Ectodermal cell (in vitro differentiated cells): ENCODE measurements around the gene RPS6KC1.
"Not testable (repeated sequence)": the region's sequence is repeated elsewhere in the genome, so short reads cannot be mapped to it uniquely, and the experiment has no call there.

Source experiments
- H3K27ac ChIP-seq: 2 replicates; pipeline ENCODE4 v1.7.0; 2013; ENCODE audit warnings: mild to moderate bottlenecking, low read depth, low read length; ENCODE audit not compliant: insufficient read depth, poor library complexity, severe bottlenecking
- H3K27me3 ChIP-seq: 2 replicates; pipeline ENCODE4 v1.7.0; 2013; ENCODE audit warnings: mild to moderate bottlenecking, low read length; ENCODE audit not compliant: insufficient read depth, control insufficient read depth, poor library complexity, severe bottlenecking
- H3K36me3 ChIP-seq: one replicate; pipeline ENCODE4 v1.7.0; 2013; ENCODE audit warnings: low read length; ENCODE audit not compliant: control insufficient read depth, insufficient read depth
- H3K4me1 ChIP-seq: one replicate; pipeline ENCODE4 v1.7.0; 2013; ENCODE audit warnings: low read length; ENCODE audit not compliant: control insufficient read depth, insufficient read depth
- H3K4me3 ChIP-seq: 2 replicates; pipeline ENCODE4 v1.7.0; 2013; ENCODE audit warnings: low read depth, low read length, control low read depth; ENCODE audit not compliant: insufficient read depth
- H3K9me3 ChIP-seq: 2 replicates; pipeline ENCODE4 v1.7.0; 2013; ENCODE audit warnings: mild to moderate bottlenecking, low read length, moderate library complexity; ENCODE audit not compliant: control insufficient read depth
- WGBS, 2 experiments: methylation state at CpG; one replicate each; pipeline ENCODE4 v1.1.7; 2013; ENCODE audit warnings: missing lambda C conversion rate in 2 of 2; 5-methylcytosine and 5-hydroxymethylcytosine counted together

RPS6KC1 gene

DNA sequence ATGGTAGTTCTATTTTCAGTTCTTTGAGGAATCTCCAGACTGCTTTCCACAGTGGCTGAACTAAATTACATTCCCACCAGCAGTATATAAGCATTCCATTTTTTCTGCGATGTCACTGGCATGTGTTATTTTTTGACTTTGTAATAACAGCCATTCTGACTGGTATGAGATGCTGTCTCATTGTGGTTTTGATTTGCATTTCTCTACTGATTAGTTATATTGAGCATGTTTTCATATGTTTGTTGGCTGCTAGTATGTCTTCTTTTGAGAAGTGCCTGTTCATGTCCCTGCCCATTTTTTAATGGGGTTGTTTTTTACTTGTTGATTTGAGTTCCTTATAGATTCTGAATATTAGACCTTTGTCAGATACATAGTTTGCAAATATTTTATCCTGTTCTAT is 87.9 kb downstream of the RPS6KC1 start:
- Histone ChIP-seq H3K4me3 (no peak overlapping the region), H3K9me3 (no peaks in the 10 kb centered on the region), H3K4me1 (no peaks in the 10 kb centered on the region), H3K27me3 (no peaks in the 10 kb centered on the region), H3K27ac (no peak overlapping the region), H3K36me3 (no peaks in the 10 kb centered on the region)
- 100% methylated on average over 1 of the region's 1 CpG for WGBS, 2 experiments

GRCh38 chr1:213148905-213149304 is 97.9 kb downstream of the RPS6KC1 start:
- no peaks in the 10 kb centered on the region for H3K27me3 ChIP-seq
- no peak overlapping the region for H3K27ac ChIP-seq
- no peaks in the 10 kb centered on the region for H3K4me1 ChIP-seq
- WGBS, 2 experiments = 100% methylated on average over 2 of the region's 2 CpGs
- H3K4me3 ChIP-seq = no peak overlapping the region
- H3K9me3 ChIP-seq = peaks cover 2% of the 10 kb centered on the region
- H3K36me3 ChIP-seq = no peaks in the 10 kb centered on the region

DNA sequence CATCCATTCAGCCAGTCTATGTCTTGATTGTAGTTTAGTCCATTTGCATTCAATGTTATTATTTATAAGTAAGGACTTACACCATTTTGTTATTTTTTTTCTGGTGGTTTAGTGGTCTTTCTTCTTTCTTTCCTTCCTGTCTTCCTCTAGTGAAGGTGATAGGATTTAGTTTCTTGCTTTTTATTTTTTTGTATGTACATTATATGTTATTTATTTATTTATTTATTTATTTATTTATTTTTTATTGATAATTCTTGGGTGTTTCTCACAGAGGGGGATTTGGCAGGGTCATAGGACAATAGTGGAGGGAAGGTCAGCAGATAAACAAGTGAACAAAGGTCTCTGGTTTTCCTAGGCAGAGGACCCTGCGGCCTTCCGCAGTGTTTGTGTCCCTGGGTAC is 99.0 kb downstream of the RPS6KC1 start:
- H3K27ac ChIP-seq, H3K9me3 ChIP-seq, H3K27me3 ChIP-seq, H3K4me3 ChIP-seq, H3K4me1 ChIP-seq, H3K36me3 ChIP-seq: not testable (repeated sequence)
- whole genome bisulfite sequencing, 2 experiments = no CpG with 5 or more reads among the region's 2 CpGs

- H3K36me3 ChIP-seq = no peaks in the 10 kb centered on the region
- H3K27ac ChIP-seq = no peak overlapping the region
- peaks cover 2% of the 10 kb centered on the region for H3K9me3 ChIP-seq
- H3K27me3 ChIP-seq = no peaks in the 10 kb centered on the region
- H3K4me3 ChIP-seq = no peak overlapping the region
- 93% methylated on average over 3 of the region's 3 CpGs for WGBS, 2 experiments
- no peaks in the 10 kb centered on the region for H3K4me1 ChIP-seq
These were observed 103.1 kb downstream of the RPS6KC1 start for GRCh38 chr1:213154056-213154685.

DNA sequence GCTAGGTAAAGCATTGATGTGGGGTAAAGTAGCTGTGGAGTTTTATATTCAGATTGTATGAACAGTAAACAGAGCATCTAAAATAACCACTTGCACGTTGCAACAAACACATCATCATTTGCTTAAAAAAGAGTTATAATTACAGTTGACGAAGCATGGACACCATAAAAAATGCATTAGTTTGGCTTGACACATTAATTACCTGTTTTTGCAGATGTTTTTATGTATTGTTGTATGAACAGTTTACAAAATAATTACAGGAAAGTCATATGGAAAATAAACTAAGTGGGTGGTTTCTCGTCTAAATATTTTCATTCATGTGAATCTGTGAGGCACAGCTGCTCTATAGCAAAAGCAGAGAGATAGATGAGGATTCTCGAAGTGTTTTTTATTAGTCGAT is 108.3 kb downstream of the RPS6KC1 start:
- WGBS, 2 experiments = 95 to 96% methylated on average over 4 to 5 of the region's 5 CpGs
- H3K4me3 ChIP-seq = no peak overlapping the region
- H3K9me3 ChIP-seq = no peaks in the 10 kb centered on the region
- H3K36me3 ChIP-seq = no peaks in the 10 kb centered on the region
- no peaks in the 10 kb centered on the region for H3K4me1 ChIP-seq
- H3K27ac ChIP-seq = no peak overlapping the region
- no peaks in the 10 kb centered on the region for H3K27me3 ChIP-seq

DNA sequence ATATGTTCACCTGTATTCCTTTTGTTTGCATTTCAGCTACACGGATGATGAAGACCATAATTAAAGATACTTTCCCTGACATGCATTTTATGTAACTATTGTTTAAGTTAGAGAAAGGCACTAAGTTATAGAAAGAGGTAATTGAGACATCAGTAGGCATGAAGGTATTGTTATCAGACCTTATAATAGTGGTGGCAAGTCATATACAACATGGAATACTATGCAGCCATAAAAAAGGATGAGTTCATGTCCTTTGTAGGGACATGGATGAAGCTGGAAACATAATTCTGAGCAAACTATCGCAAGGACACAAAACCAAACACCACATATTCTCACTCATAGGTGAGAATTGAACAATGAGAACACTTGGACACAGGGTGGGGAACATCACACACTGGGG is 109.4 kb downstream of the RPS6KC1 start:
- H3K4me3 ChIP-seq, H3K27me3 ChIP-seq, H3K36me3 ChIP-seq, H3K27ac ChIP-seq, H3K9me3 ChIP-seq, H3K4me1 ChIP-seq: not testable (repeated sequence)
- 100% methylated on average over 1 of the region's 2 CpGs; no CpG with 5 or more reads in 1 of the 2 experiments for WGBS, 2 experiments

- H3K4me3 ChIP-seq = no peak overlapping the region
- no peaks in the 10 kb centered on the region for H3K4me1 ChIP-seq
- no peak overlapping the region for H3K27ac ChIP-seq
- WGBS, 2 experiments = 91 to 93% methylated on average over 2 of the region's 2 CpGs
- no peaks in the 10 kb centered on the region for H3K36me3 ChIP-seq
- no peaks in the 10 kb centered on the region for H3K9me3 ChIP-seq
- H3K27me3 ChIP-seq = no peaks in the 10 kb centered on the region
These were observed 111.3 kb downstream of the RPS6KC1 start for GRCh38 chr1:213162338-213162737.

- no peak overlapping the region for H3K27ac ChIP-seq
- 84 to 92% methylated on average over 1 of the region's 1 CpG for WGBS, 2 experiments
- no peaks in the 10 kb centered on the region for H3K36me3 ChIP-seq
- no peak overlapping the region for H3K4me3 ChIP-seq
- no peaks in the 10 kb centered on the region for H3K4me1 ChIP-seq
- no peaks in the 10 kb centered on the region for H3K27me3 ChIP-seq
- H3K9me3 ChIP-seq = no peaks in the 10 kb centered on the region
These were observed 111.8 kb downstream of the RPS6KC1 start for GRCh38 chr1:213162862-213163261.

- Histone ChIP-seq H3K27me3 (no peaks in the 10 kb centered on the region), H3K9me3 (no peaks in the 10 kb centered on the region), H3K4me1 (no peaks in the 10 kb centered on the region), H3K36me3 (no peaks in the 10 kb centered on the region), H3K27ac (no peak overlapping the region), H3K4me3 (no peak overlapping the region)
- 87 to 95% methylated on average over 2 to 3 of the region's 3 CpGs for WGBS, 2 experiments
These were observed 112.3 kb downstream of the RPS6KC1 start for GRCh38 chr1:213163278-213163711.

DNA sequence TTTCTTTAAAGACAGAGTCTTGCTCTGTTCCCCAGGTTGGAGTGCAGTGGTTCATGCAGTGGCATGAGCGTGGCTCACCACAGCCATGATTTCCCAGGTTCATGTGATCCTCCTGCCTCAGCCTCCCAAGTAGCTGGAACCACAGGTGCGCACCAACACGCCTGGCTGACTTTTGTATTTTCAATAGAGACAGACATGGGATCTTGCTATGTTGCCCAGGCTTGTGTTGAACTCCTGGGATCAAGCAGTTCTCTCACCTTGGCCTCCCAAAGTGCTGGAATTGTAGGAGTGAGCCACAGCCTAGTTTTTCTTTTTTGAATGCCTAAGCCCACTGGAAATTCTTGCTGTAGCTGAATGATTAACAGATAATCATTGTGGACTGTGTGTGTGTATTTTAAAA is 113.5 kb downstream of the RPS6KC1 start:
- Histone ChIP-seq H3K4me1 (no peaks in the 10 kb centered on the region), H3K27ac (no peak overlapping the region), H3K9me3 (no peaks in the 10 kb centered on the region), H3K36me3 (no peaks in the 10 kb centered on the region), H3K4me3 (no peak overlapping the region), H3K27me3 (no peaks in the 10 kb centered on the region)
- 92 to 94% methylated on average over 3 of the region's 3 CpGs for WGBS, 2 experiments

GRCh38 chr1:213166852-213167251 is 115.8 kb downstream of the RPS6KC1 start:
- Histone ChIP-seq H3K4me1 (no peaks in the 10 kb centered on the region), H3K27ac (no peak overlapping the region), H3K4me3 (no peak overlapping the region), H3K36me3 (no peaks in the 10 kb centered on the region), H3K27me3 (no peaks in the 10 kb centered on the region), H3K9me3 (no peaks in the 10 kb centered on the region)
- 85% methylated on average over 3 of the region's 3 CpGs for WGBS, 2 experiments
